H1 (cell line): ENCODE data around the gene GLCE. TPM values are rescaled to one million over a fixed set of nuclear protein-coding genes. Genes with fewer than 3 reads are reported as not detected.

ENCODE experiments used
- CTCF ChIA-PET: fragments of 300-600 bp; sonication (Branson Sonifier 250); formaldehyde crosslinking; loops from one replicate; lab custom pipeline; 2021; ENCODE audit not compliant: partially characterized antibody; lab: Charles Lee
- POLR2A ChIA-PET: fragments of 300-600 bp; sonication (Branson Sonifier 250); formaldehyde crosslinking; loops from one replicate; lab custom pipeline; 2021; ENCODE audit warnings: inconsistent platforms; ENCODE audit not compliant: partially characterized antibody; lab: Charles Lee
- DNase-seq, 2 experiments: peaks; one replicate each; pipeline versions ENCODE4 v3.0.0 to v3.0.0-alpha.2; 2010 to 2022; ENCODE audit warnings: low spot score in 2 of 2, low read depth in 1 of 2, mixed read lengths in 1 of 2
- FAIRE-seq: peaks from 2 replicates; lab custom pipeline; 2011; peaks lifted over from hg19 to GRCh38; lab: Jason Lieb, UNC
- H2AFZ ChIP-seq: 2 replicates; pipeline ENCODE4 v1.8.1; 2012; ENCODE audit warnings: low read length, inconsistent platforms
- H2AK5ac ChIP-seq: 2 replicates; pipeline ENCODE4 v1.6.1; 2013; ENCODE audit warnings: low read depth, low read length
- H2BK120ac ChIP-seq: replicated peaks from 2 replicates; pipeline ENCODE3; 2013; ENCODE audit warnings: low read depth, low read length, inconsistent platforms
- H2BK12ac ChIP-seq: 2 replicates; pipeline ENCODE4 v1.6.1; 2013; ENCODE audit warnings: low read depth, low read length
- H2BK15ac ChIP-seq: 2 replicates; pipeline ENCODE4 v1.6.1; 2013; ENCODE audit warnings: low read length
- H2BK20ac ChIP-seq: 2 replicates; pipeline ENCODE4 v1.6.1; 2013; ENCODE audit warnings: low read length
- H2BK5ac ChIP-seq: 2 replicates; pipeline ENCODE4 v1.6.1; 2013; ENCODE audit warnings: low read depth, low read length
- H3K14ac ChIP-seq: 2 replicates; pipeline ENCODE4 v1.6.1; 2013; ENCODE audit warnings: inconsistent platforms; ENCODE audit not compliant: insufficient read length
- H3K18ac ChIP-seq: 2 replicates; pipeline ENCODE4 v1.6.1; 2013; ENCODE audit warnings: low read length; ENCODE audit errors: extremely low read depth
- H3K23ac ChIP-seq: 2 replicates; pipeline ENCODE4 v1.6.1; 2013; ENCODE audit warnings: inconsistent platforms; ENCODE audit not compliant: insufficient read length
- H3K23me2 ChIP-seq: 2 replicates; pipeline ENCODE4 v1.6.1; 2013; ENCODE audit warnings: low read depth, low read length
- H3K27ac ChIP-seq: 2 replicates; pipeline ENCODE4 v1.6.1; 2011; ENCODE audit warnings: low read depth, low read length, inconsistent platforms
- H3K27me3 ChIP-seq, 4 experiments: replicated peaks in 1 of 4; 1 replicate in 1 of 4; 2 replicates in 3 of 4; pipeline versions ENCODE4 v1.6.1 to v1.8.1; 2011 to 2013; ENCODE audit warnings: low read length in 3 of 4, mild to moderate bottlenecking in 3 of 4, inconsistent platforms in 2 of 4, mixed read lengths in 2 of 4, moderate library complexity in 1 of 4; ENCODE audit not compliant: control insufficient read depth in 3 of 4, insufficient read depth in 3 of 4; ENCODE audit errors: extremely low read depth in 1 of 4
- H3K36me3 ChIP-seq, 4 experiments: 2 replicates each; pipeline versions ENCODE4 v1.6.1 to v1.8.1; 2011 to 2013; ENCODE audit warnings: mild to moderate bottlenecking in 4 of 4, low read length in 3 of 4, moderate library complexity in 2 of 4, control low read depth in 1 of 4, inconsistent platforms in 1 of 4; ENCODE audit not compliant: insufficient read depth in 4 of 4, control insufficient read depth in 2 of 4
- H3K4ac ChIP-seq: replicated peaks from 2 replicates; pipeline ENCODE3; 2013; ENCODE audit warnings: low read length, low read depth, mixed read lengths, inconsistent platforms; ENCODE audit not compliant: insufficient read length
- H3K4me1 ChIP-seq, 4 experiments: replicated peaks in 1 of 4; 1 replicate in 1 of 4; 2 replicates in 3 of 4; pipeline versions ENCODE4 v1.6.1 to v1.8.1; 2011 to 2013; ENCODE audit warnings: low read length in 3 of 4, inconsistent platforms in 2 of 4, mixed read lengths in 1 of 4; ENCODE audit not compliant: insufficient read depth in 4 of 4, control insufficient read depth in 3 of 4
- H3K4me2 ChIP-seq, 2 experiments: 2 replicates each; pipeline versions ENCODE4 v1.6.1 to v1.8.1; 2011 to 2013; ENCODE audit warnings: low read depth in 2 of 2, low read length in 2 of 2, control low read depth in 1 of 2, inconsistent platforms in 1 of 2, mild to moderate bottlenecking in 1 of 2; ENCODE audit not compliant: insufficient read depth in 1 of 2
- H3K4me3 ChIP-seq, 4 experiments: fragments of 200-600, 300-600 bp in 1 of 4; sonication (generic), shearing (Covaris generic), sonication (Bioruptor Twin) in 1 of 4; 2 replicates each; pipeline versions ENCODE4 v1.5.1 to v1.8.1; 2011 to 2016; ENCODE audit warnings: low read length in 4 of 4, low read depth in 3 of 4, control low read depth in 2 of 4, inconsistent platforms in 2 of 4, mild to moderate bottlenecking in 2 of 4, mixed read lengths in 1 of 4, moderate library complexity in 1 of 4; ENCODE audit not compliant: insufficient read depth in 2 of 4; ENCODE audit errors: extremely low read depth in 1 of 4
- H3K56ac ChIP-seq: replicated peaks from 2 replicates; pipeline ENCODE3; 2013; ENCODE audit warnings: low read depth, mild to moderate bottlenecking, mixed read lengths, low read length, inconsistent platforms; ENCODE audit not compliant: insufficient read length
- H3K79me1 ChIP-seq: 2 replicates; pipeline ENCODE4 v1.6.1; 2013; ENCODE audit warnings: low read depth, low read length, control low read depth
- H3K79me2 ChIP-seq, 2 experiments: 2 replicates each; pipeline versions ENCODE4 v1.6.1 to v1.8.1; 2012 to 2013; ENCODE audit warnings: low read length in 2 of 2, mild to moderate bottlenecking in 2 of 2, inconsistent platforms in 1 of 2; ENCODE audit not compliant: insufficient read depth in 2 of 2, control insufficient read depth in 1 of 2
- H3K9ac ChIP-seq, 4 experiments: replicated peaks in 1 of 4; 1 replicate in 1 of 4; 2 replicates in 3 of 4; pipeline versions ENCODE4 v1.6.1 to v1.8.1; 2011 to 2013; ENCODE audit warnings: low read depth in 3 of 4, low read length in 3 of 4, control low read depth in 2 of 4, mild to moderate bottlenecking in 2 of 4, moderate library complexity in 2 of 4, inconsistent platforms in 1 of 4; ENCODE audit errors: extremely low read depth in 1 of 4
- H3K9me3 ChIP-seq, 2 experiments: 2 replicates each; pipeline versions ENCODE4 v1.6.1 to v1.8.1; 2012 to 2013; ENCODE audit warnings: mild to moderate bottlenecking in 2 of 2, moderate library complexity in 2 of 2, control low read depth in 1 of 2, inconsistent platforms in 1 of 2, low read depth in 1 of 2, low read length in 1 of 2, mixed read lengths in 1 of 2; ENCODE audit not compliant: insufficient read depth in 2 of 2
- H4K20me1 ChIP-seq, 2 experiments: replicated peaks in 1 of 2; 2 replicates each; pipeline versions ENCODE3 to v1.8.1; 2011 to 2013; ENCODE audit warnings: inconsistent platforms in 2 of 2, low read length in 2 of 2, mild to moderate bottlenecking in 1 of 2; ENCODE audit not compliant: insufficient read depth in 2 of 2, control insufficient read depth in 1 of 2
- H4K5ac ChIP-seq: 2 replicates; pipeline ENCODE4 v1.6.1; 2013; ENCODE audit warnings: low read length, low read depth, mixed read lengths, inconsistent platforms; ENCODE audit not compliant: insufficient read length
- H4K8ac ChIP-seq: 2 replicates; pipeline ENCODE4 v1.8.0; 2013; ENCODE audit warnings: mild to moderate bottlenecking, moderate library complexity, low read length, inconsistent platforms; ENCODE audit not compliant: insufficient read depth; ENCODE audit errors: extremely low read depth
- H4K91ac ChIP-seq: replicated peaks from 2 replicates; pipeline ENCODE3; 2013; ENCODE audit warnings: low read length, mixed read lengths, inconsistent platforms; ENCODE audit not compliant: insufficient read length
- BCL11A ChIP-seq, 2 experiments: IDR thresholded peaks; one replicate each; pipeline ENCODE4 v1.6.1; 2011; ENCODE audit warnings: low read depth in 2 of 2, low read length in 2 of 2, mild to moderate bottlenecking in 2 of 2
- CBX8 ChIP-seq: fragments of 300-800, 300-1000 bp; sonication (generic); IDR thresholded peaks from 2 replicates; pipeline ENCODE4 v1.7.1; 2016; ENCODE audit warnings: low read depth, low read length, borderline replicate concordance
- CTBP2 ChIP-seq: IDR thresholded peaks from 2 replicates; pipeline ENCODE4 v1.7.0; 2011; ENCODE audit warnings: borderline replicate concordance, mild to moderate bottlenecking, moderate library complexity, mixed read lengths, low read length; ENCODE audit not compliant: insufficient read depth, insufficient read length
- GTF2F1 ChIP-seq: IDR thresholded peaks from 2 replicates; pipeline ENCODE4 v1.6.1; 2012; ENCODE audit warnings: low read depth, low read length, improper control_type of control experiment, borderline replicate concordance
- JUND ChIP-seq: IDR thresholded peaks from 2 replicates; pipeline ENCODE4 v1.6.1; 2011; ENCODE audit warnings: mild to moderate bottlenecking, improper control_type of control experiment, low read length
- KDM5A ChIP-seq: fragments of 200-600 bp; IDR thresholded peaks from 2 replicates; pipeline ENCODE4 v1.7.1; 2012; ENCODE audit warnings: mild to moderate bottlenecking, low read length, inconsistent platforms, mixed read lengths
- MAFK ChIP-seq: IDR thresholded peaks from 2 replicates; pipeline ENCODE4 v1.6.1; 2012; ENCODE audit warnings: low read depth, mild to moderate bottlenecking, improper control_type of control experiment, low read length
- POLR2AphosphoS5 ChIP-seq: IDR thresholded peaks from 2 replicates; pipeline ENCODE4 v1.6.1; 2011; ENCODE audit warnings: low read depth, low read length
- SIN3A ChIP-seq, 2 experiments: IDR thresholded peaks in 1 of 2; conservative IDR thresholded peaks in 1 of 2; 2 replicates each; pipeline ENCODE4 v1.6.1; 2011 to 2012; ENCODE audit warnings: low read length in 2 of 2, improper control_type of control experiment in 1 of 2, low read depth in 1 of 2, mild to moderate bottlenecking in 1 of 2
- SIX5 ChIP-seq: IDR thresholded peaks from 2 replicates; pipeline ENCODE4 v1.6.1; 2011; ENCODE audit warnings: mild to moderate bottlenecking, low read depth, low read length
- SP1 ChIP-seq: IDR thresholded peaks from 2 replicates; pipeline ENCODE4 v1.6.1; 2011; ENCODE audit warnings: low read depth, low read length
- TBP ChIP-seq: IDR thresholded peaks from 2 replicates; pipeline ENCODE4 v1.6.1; 2011; ENCODE audit warnings: low read depth, low read length, improper control_type of control experiment
- ZNF274 ChIP-seq: IDR thresholded peaks from 2 replicates; pipeline ENCODE4 v1.7.0; 2012; ENCODE audit warnings: low read length, borderline replicate concordance; ENCODE audit errors: extremely low read depth
- WGBS, 2 experiments: shearing (Covaris generic) in 1 of 2; methylation state at CpG; one replicate each; pipeline versions ENCODE4 v1.1.6 to v1.1.7; 2013 to 2015; ENCODE audit warnings: low lambda C conversion rate in 2 of 2, mixed read lengths in 2 of 2, inconsistent platforms in 1 of 2, low coverage in 1 of 2, missing lambda C conversion rate in 1 of 2; ENCODE audit not compliant: insufficient replicate concordance in 2 of 2, insufficient coverage in 1 of 2, insufficient read length in 1 of 2; ENCODE audit errors: extremely low coverage in 1 of 2, missing lambda C conversion rate in 1 of 2; 5-methylcytosine and 5-hydroxymethylcytosine counted together
- polyA plus RNA-seq, 7 experiments: library from polyadenylated mRNA; depleted of rRNA in 3 of 7; stranded (reverse) in 5 of 7; unstranded in 2 of 7; fragments of >200 nt in 5 of 7; fragments of 200-250 nt in 2 of 7; gene quantifications; 1 replicate in 5 of 7; 2 replicates in 1 of 7; 4 replicates in 1 of 7; pipeline versions ENCODE4 v1.2.1 to v1.2.3, GENCODE V29; 2011 to 2013; ENCODE audit warnings: missing spikeins in 2 of 7, mixed read lengths in 2 of 7
- total RNA-seq: library from RNA; stranded (reverse); fragmentation: NEBNext Ultra II Directional; extraction: Animal tissue kit (Norgen Biotek cat#: 25700); gene quantifications from 2 replicates; pipeline ENCODE4 v1.2.1, GENCODE V29; 2021
- TF ChIP-seq, protein P1 (sequence below): IDR thresholded peaks from 2 replicates; pipeline ENCODE4 v1.6.1; 2011; ENCODE audit warnings: low read length, improper control_type of control experiment

GLCE gene
- total and polyA plus RNA-seq, 2 of the 8 experiments (the other 6 are each of a cell fraction or from before 2014, with no cell fraction given), result 17.1 to 22.7 TPM

DNA sequence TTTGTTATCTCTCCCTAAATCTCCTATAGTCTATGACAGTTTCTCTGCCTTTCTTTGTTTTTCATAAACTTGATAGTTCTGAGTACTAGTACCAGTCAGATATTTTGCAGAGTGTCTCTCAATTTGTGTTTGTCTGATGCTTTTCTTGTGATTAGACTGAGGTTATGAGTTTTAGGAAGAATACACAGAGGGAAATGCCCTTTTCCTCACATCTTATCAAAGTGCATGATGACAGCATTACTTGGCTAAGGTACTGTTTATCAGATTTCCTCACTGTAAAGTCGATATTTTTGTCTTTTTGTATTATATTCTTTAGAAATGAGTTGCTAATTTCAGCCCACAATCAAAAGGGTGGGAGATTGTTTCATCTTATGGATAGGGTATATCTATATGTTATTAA, 45.6 kb downstream of the GLCE start:
- Histone ChIP-seq H3K18ac (no peak overlapping the region), H3K79me2 (peaks cover 0 to 47% of the 10 kb centered on the region in 2 experiments; a peak in 2 of 4 replicates), H4K91ac (no peak overlapping the region), H4K8ac (no peak overlapping the region), H2BK120ac (no peak overlapping the region), H2AK5ac (no peak overlapping the region), H3K79me1 (no peaks in the 10 kb centered on the region), H3K27ac (no peak overlapping the region), H2AFZ (no peak overlapping the region), H3K27me3 (no peaks in the 10 kb centered on the region), H2BK15ac (no peak overlapping the region), H3K23ac (no peak overlapping the region), H2BK20ac (no peak overlapping the region), H3K23me2 (no peaks in the 10 kb centered on the region), H3K14ac (no peak overlapping the region), H3K4ac (no peak overlapping the region), H3K9me3 (no peaks in the 10 kb centered on the region), H3K4me2 (no peak overlapping the region), H2BK5ac (no peak overlapping the region), H3K4me3 (no peak overlapping the region), H2BK12ac (no peak overlapping the region), H3K4me1 (no peaks in the 10 kb centered on the region), H4K20me1 (peaks cover 0 to 2% of the 10 kb centered on the region in 2 experiments), H3K9ac (no peak overlapping the region), H3K36me3 (no peaks in the 10 kb centered on the region), H4K5ac (no peak overlapping the region), H3K56ac (no peak overlapping the region)
- ChIA-PET POLR2A (no interaction called here), CTCF (no interaction called here)
- DNase-seq (no peak), FAIRE-seq (no peak)
- 100% methylated on average over 1 of the region's 1 CpG; no CpG with 5 or more reads in 1 of the 2 experiments for WGBS, 2 experiments
- TF ChIP-seq BCL11A (IDR thresholded peaks at IDR 0.05; ENCODE audit: low read depth in 2 of 2, low read length in 2 of 2) (no peak), MAFK (no peak), CTBP2 (no peak), SIX5 (no peak), SP1 (no peak), GTF2F1 (no peak), CBX8 (no peak), SIN3A (conservative IDR thresholded peaks at IDR 0.05 in 1 of 2, IDR thresholded peaks at IDR 0.05 in 1 of 2; ENCODE audit: low read depth in 1 of 2, low read length in 2 of 2) (no peak), POLR2AphosphoS5 (no peak), ZNF274 (no peak), TBP (no peak), JUND (no peak), KDM5A (no peak)
- TF ChIP-seq, protein P1, sequence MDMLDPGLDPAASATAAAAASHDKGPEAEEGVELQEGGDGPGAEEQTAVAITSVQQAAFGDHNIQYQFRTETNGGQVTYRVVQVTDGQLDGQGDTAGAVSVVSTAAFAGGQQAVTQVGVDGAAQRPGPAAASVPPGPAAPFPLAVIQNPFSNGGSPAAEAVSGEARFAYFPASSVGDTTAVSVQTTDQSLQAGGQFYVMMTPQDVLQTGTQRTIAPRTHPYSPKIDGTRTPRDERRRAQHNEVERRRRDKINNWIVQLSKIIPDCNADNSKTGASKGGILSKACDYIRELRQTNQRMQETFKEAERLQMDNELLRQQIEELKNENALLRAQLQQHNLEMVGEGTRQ, result no peak
